ENCODE results near the gene ZCCHC10.
"Not testable (repeated sequence)": the region's sequence is repeated elsewhere in the genome, so short reads cannot be mapped to it uniquely, and the experiment has no call there.

Gene ZCCHC10

DNA sequence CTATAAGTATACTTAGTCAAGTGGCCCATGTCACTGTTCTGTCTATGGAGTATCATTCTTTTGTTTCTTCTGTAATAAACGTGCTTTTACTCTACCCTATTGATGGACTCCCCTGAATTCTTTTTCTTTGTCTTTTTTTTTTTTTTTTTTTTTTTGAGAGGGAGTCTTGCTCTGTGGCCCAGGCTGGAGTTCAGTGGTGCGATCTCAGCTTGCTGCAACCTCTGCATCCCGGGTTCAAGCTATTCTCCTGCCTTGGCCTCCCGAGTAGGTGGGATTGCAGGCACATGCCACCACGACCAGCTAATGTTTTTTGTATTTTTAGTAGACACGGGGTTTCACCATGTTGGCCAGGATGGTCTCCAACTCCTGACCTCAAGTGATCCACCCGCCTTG, 53.9 kb downstream of the ZCCHC10 start:
- DNase-seq, result not testable (repeated sequence)

DNA sequence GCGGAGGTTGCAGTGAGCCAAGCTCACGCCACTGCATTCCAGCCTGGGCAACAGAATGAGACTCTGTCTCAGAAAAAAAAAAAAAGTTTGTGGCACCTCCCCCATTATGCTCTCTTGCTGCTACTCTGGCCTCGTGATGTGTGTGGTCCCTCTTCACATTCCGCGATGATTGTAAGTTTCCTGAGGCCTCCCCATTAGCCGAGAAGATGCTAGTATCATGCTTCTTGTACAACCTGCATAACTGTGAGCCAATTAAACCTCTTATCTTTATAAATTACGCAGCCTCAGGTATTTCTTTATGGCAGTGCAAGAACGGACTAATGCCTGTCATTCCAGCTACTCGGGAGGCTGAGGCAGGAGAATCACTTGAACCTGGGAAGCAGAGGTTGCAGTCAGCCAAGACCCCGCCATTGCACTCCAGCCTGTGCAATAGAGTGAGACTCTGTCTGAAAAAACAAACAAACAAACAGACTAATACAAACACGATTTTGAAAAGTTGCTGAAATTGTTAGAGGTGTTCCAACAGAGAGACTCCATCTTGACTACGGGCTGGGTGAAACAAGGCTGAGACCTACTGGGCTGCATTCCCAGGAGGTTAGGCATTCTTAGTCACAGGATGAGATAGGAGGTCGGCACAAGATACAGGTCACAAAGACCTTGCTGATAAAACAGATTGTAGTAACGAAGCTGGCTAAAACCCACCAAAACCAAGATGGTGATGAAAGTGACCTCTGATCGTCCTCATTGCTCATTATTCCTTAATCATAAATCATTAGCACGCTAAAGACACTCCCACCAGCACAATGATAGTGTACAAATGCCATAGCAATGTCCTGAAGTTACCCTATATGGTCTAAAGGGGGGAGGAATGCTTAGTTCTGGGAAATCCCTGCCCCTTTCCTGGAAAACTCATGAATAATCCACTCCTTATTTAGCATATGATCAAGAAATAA, 54.6 kb downstream of the ZCCHC10 start:
- no peak for DNase-seq

DNA sequence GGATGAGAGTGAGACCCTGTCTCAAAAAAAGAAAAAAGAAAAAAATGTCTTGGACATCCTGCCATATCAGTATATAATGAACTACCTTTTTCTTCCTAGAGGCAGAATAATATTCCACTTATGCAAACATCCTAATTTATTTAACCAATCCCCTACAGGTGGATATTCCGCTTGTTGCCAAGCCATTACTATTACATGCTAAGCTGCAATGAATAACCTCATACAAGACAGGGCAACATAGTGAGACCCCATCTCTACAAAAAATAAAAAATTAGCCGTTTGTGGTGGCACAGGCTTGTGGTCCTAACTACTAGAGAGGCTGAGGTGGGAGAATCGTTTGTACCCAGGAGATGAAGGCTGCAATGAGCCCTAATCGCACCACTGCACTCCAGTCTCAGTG, 61.2 kb downstream of the ZCCHC10 start:
- DNase-seq, result no peak

DNA sequence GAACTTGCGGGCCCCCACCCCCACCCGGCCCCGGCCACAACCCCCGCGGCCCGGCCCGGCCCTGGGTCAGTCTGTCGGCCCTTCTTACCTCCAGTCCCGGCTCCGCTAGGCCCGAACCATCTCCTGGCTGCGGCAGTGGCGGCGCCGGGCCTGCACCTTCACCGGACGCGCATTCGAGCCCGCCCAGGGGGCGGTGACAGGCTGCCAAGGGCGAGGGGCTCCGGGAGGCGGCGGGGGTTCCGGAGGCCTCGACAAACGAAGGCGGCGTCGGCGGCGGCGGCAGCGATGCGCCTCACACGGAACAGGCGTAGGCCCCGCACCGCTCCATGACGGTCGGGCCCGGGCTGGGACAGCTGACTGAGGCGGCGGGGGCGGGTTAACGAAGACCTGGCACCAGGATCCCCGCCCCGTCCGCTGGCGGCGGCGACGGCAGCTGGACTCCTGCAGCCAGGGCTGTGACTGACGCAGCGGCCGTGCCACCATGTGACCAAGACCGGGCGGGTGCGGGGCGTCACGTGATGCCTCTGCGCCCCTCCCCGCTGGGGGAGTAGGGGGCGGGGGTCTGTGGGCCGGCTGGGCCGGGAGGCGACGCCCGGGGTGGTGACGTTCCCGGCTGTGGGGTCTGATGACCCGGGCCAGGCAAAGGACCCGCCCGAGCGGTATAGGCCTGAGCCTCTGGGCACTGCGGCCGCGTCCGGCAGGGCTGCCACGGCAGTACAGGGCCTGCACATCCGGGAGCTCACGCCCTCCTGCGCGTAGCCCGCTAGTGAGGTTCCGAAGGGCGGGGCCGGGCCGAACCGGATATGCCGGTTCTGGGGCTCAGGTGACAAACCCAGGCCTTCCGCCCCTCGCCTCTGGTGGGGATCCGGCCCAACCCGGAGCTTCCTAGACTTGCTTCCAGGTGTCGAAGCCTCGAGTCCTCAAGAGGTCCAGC, 62.9 kb downstream of the ZCCHC10 start, which contains the start of gene AFF4:
Gene AFF4 (minus strand): TSS at position 464 of the 934 bp plus-strand sequence. CDS start 26,445 bp downstream, outside the sequence.
- DNase-seq, result peak; percentile 83 to 95

DNA sequence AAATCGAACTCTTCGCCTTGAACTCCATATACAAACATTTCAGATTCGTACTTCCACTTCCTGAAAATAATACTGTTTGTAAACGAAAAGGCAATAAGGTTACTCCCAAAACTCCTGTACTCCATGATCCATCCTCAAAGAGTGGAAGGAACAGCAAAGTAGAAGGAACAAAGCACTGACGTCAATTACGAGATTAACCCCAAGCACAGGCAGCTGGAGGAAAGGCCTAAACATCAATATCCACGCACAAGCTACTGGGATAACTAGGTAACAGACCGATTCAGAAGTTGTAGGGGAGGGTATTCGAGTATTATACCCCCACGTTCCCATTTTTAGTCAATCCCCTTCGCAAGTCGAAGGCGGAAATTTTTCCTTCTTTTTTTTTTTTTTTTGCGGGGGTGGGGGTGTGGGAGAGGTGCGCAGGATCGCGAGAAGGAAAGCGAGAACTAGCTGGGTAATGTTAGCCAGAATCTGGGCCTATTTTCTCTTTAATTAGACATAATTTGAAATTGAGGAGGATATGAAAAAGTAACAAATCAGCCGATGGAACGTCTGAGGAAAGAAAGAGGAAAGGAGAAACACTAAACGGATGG, 63.8 kb downstream of the ZCCHC10 start:
- DNase-seq, result peak; percentile 46 to 63

DNA sequence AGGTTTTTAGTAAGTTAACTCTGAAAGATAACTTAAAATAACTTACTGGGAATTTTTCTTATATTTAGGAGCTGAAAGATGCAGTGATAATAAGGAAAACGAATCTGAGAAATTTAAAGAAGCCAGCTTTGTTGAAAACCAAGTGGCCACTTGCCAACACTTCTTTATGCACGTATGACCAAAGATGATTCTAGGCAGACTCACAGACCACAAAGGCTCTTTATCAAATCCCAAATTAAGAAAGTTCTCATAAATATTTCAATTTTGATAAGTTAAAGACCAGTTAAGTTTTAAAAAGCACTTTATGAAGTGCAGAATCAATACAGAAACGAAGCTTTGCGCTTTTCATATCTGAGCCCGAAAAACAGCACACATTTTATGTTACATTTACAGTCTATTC, 64.5 kb downstream of the ZCCHC10 start:
- DNase-seq, result peak in 1 of 2 experiments; percentile 1

DNA sequence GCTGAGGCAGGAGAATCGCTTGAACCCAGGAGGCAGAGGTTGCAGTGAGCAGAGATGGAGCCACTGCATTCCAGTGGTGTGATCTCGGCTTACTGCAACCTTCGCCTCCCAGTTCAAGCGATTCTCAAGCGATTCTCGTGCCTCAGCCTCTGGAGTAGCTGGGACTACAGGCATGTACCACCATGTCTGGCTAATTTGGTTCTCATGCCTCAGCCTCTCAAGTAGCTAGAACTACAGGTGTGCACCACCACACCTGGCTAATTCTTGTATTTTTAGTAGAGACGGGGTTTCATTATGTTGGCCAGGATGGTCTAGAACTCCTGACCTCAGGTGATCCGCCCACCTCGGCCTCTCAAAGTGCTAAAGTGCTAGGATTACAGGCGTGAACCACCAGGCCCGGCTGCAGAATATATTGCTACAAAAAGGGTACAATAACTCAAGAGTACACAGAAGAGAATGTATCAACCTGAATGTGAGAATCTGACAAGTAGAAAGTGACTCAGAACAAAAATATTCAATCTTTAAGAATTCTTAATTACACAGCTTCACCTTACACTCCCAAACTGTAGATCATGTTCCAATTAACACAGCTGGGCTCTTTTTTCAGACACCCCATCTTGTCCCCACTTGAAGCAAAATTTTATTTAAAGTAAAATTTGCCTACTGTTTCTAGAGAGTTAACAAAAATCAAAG, 65.1 kb downstream of the ZCCHC10 start:
- not testable (repeated sequence) for DNase-seq

DNA sequence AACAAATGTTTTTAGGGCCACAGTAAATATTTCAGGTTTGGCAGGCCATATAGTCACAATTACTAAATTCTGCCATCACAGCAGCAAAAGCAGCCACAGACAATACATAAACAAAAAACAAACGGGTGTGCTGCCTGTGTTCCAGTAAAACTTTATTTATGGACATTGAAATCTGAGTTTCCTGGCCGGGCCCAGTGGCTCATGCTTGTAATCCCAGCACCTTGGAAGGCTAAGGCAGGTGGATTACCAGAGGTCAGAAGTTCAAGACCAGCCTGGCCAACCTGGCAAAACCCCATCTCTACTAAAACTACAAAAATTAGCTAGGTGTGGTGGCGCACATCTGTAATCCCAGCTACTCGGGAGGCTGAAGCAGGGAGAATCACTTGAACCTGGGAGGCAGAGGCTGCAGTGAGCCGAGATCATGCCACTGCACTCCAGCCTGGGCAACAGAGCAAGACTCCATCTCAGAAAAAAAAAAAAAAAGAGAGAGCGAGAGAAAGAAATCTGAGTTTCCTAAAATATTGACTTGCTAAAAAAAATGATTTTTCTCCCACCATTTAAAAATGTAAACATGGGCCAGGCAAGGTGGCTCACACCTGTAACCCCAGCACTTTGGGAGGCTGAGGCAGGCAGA, 70.1 kb downstream of the ZCCHC10 start:
- DNase-seq, result not testable (repeated sequence)

DNA sequence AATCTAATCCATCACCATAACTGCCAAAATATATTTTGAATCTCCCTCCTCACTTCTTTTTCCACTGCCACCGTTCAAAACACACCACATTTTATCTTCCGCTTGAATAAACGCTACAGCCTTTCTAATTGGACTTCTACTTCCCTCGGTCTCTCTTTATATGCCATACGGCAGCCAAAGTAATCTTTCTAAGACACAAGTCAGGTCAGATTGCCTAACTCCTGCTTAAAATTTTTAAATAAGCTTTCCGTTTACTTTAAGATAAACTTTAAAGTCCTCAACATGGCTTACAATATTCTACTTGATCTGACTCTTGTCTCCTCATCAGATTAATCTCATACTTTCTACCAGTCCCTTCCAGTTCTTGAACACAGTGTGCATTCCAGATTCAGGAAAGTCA, 72.6 kb downstream of the ZCCHC10 start:
- DNase-seq, result no peak

DNA sequence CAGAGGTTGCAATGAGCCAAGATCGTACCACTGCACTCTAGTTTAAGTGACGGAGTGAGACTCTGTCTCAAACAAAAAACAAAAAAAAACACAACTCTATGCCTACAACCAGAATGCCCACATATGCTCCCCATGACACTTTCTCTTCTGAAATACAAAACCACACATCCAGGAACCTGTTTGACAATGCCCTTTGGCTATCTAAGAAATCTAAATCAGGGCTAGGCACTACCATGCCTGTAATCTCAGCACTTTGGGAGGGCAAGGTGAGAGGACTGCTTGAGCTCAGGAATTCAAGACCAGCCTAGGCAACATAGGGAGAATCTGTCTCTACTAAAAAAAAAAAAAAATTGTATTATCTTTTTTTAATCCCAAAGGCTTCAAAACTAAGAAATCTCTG, 73.5 kb downstream of the ZCCHC10 start:
- DNase-seq, result no peak

DNA sequence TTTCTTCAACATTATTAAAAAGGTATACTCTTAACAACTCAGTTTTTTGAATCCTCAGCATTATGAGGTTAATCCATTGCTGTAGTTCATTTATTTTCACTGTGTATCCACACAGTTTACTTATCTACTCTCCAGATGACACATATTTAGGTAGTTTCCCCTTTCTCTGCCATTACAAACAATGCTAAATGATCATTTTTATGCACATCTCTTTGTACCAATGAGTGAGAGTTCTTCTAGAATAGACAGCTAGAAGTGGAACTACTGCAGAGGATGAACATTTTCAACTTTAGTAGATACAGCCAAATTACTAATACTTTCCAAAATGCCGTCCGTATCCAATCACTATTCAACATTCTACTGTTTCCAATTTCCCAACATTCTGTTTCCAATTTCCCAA, 74.5 kb downstream of the ZCCHC10 start:
- no peak for DNase-seq

DNA sequence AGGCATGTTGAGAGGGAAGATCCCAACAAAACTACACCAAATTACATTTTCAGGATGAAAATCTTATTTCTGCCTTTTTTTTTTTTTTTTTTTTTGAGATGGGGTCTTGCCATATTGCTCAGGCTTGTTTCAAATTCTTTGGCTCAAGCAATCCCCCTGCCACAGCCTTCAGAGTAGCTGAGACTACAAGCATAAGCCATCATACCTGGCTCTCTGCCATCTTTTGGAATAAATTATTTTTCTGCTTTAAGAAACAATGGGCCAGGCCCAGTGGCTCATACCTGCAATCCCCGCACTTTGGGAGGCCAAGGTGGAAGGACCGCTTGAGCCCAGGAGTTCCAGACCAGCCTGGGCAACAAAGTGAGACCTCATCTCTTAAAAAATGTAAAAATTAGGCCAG, 77.2 kb downstream of the ZCCHC10 start:
- peak in 1 of 2 experiments; percentile 10 for DNase-seq

DNA sequence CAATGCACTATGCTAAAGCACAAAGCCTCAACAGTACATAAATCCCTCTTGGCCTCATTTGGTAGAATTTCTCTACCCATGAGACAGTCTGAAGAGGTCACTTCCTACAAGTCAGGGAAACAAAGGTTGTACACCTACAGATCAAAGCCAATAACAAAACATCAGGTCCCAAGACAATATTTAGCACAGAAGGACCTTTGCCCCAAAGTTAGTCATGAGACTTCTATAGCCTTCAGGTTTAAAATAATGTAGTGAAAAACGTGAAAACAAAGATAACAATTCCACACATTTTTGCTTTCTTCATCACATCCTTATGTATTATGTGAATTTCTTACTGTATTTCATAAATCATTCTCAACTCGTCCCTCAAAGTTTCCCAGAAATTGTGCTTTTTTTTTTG, 78.7 kb downstream of the ZCCHC10 start:
- no peak for DNase-seq
